ENCODE results near the gene ANKIB1.
"Not testable (repeated sequence)": the region's sequence is repeated elsewhere in the genome, so short reads cannot be mapped to it uniquely, and the experiment has no call there.

Gene ANKIB1

GRCh38 chr7:92400013-92400412, 154.2 kb downstream of the ANKIB1 start:
- no peak for DNase-seq (ENCODE audit: low spot score)
- FAIRE-seq = no peak

- FAIRE-seq (no peak), DNase-seq (ENCODE audit: low spot score) (no peak)
These were observed 157.4 kb downstream of the ANKIB1 start for GRCh38 chr7:92402920-92403759.

GRCh38 chr7:92403760-92404074, 157.9 kb downstream of the ANKIB1 start:
- FAIRE-seq (no peak), DNase-seq (ENCODE audit: low spot score) (no peak)

GRCh38 chr7:92404170-92404614, 158.4 kb downstream of the ANKIB1 start:
- DNase-seq (ENCODE audit: low spot score) (no peak), FAIRE-seq (no peak)

- no peak for DNase-seq (ENCODE audit: low spot score)
- FAIRE-seq = no peak
These were observed 163.6 kb downstream of the ANKIB1 start for GRCh38 chr7:92409357-92409756.

- FAIRE-seq = not testable (repeated sequence)
These were observed 164.4 kb downstream of the ANKIB1 start for GRCh38 chr7:92410162-92410561.

GRCh38 chr7:92412745-92413144, 167.0 kb downstream of the ANKIB1 start:
- FAIRE-seq (no peak), DNase-seq (ENCODE audit: low spot score) (no peak)

More at GRCh38 chr7:92410162-92410561, 164.4 kb downstream of the ANKIB1 start:
- DNase-seq (ENCODE audit: low spot score) = not testable (repeated sequence)

- FAIRE-seq (no peak), DNase-seq (ENCODE audit: low spot score) (no peak)
These were observed 167.8 kb downstream of the ANKIB1 start for GRCh38 chr7:92413550-92413949.

- DNase-seq (ENCODE audit: low spot score) = no peak
- FAIRE-seq = no peak
These were observed 169.5 kb downstream of the ANKIB1 start for GRCh38 chr7:92415225-92415624.

- FAIRE-seq = no peak
- no peak for DNase-seq (ENCODE audit: low spot score)
These were observed 172.1 kb downstream of the ANKIB1 start for GRCh38 chr7:92417913-92418312.

- FAIRE-seq = no peak
- DNase-seq (ENCODE audit: low spot score) = no peak
These were observed 176.1 kb downstream of the ANKIB1 start for GRCh38 chr7:92421676-92422435.

GRCh38 chr7:92422926-92423325, 177.2 kb downstream of the ANKIB1 start:
- DNase-seq (ENCODE audit: low spot score) (no peak), FAIRE-seq (no peak)

- DNase-seq (ENCODE audit: low spot score) = no peak
- FAIRE-seq = no peak
These were observed 177.9 kb downstream of the ANKIB1 start for GRCh38 chr7:92423710-92424131.

GRCh38 chr7:92425311-92425947, 179.7 kb downstream of the ANKIB1 start:
- FAIRE-seq = no peak

GRCh38 chr7:92427193-92427592, 181.4 kb downstream of the ANKIB1 start:
- no peak for DNase-seq (ENCODE audit: low spot score)
- no peak for FAIRE-seq

More at GRCh38 chr7:92425311-92425947, 179.7 kb downstream of the ANKIB1 start:
- peak; percentile 61 for DNase-seq (ENCODE audit: low spot score)

- DNase-seq (ENCODE audit: low spot score) = no peak
- FAIRE-seq = no peak
These were observed 186.6 kb downstream of the ANKIB1 start for GRCh38 chr7:92432299-92432946.

- FAIRE-seq (no peak), DNase-seq (ENCODE audit: low spot score) (no peak)
These were observed 187.2 kb downstream of the ANKIB1 start for GRCh38 chr7:92433019-92433418.

- no peak for FAIRE-seq
- no peak for DNase-seq (ENCODE audit: low spot score)
These were observed 189.8 kb downstream of the ANKIB1 start for GRCh38 chr7:92435542-92435941.

- no peak for FAIRE-seq
These were observed 191.1 kb downstream of the ANKIB1 start for GRCh38 chr7:92436612-92437445.

GRCh38 chr7:92437956-92438491, 192.2 kb downstream of the ANKIB1 start:
- DNase-seq (ENCODE audit: low spot score) (no peak), FAIRE-seq (peak; percentile 32)

More at GRCh38 chr7:92436612-92437445, 191.1 kb downstream of the ANKIB1 start:
- DNase-seq (ENCODE audit: low spot score) = no peak

Measured in urothelium cell line (cell line).